ENCODE measurements around the gene MAPK8.

The MAPK8 gene

DNA sequence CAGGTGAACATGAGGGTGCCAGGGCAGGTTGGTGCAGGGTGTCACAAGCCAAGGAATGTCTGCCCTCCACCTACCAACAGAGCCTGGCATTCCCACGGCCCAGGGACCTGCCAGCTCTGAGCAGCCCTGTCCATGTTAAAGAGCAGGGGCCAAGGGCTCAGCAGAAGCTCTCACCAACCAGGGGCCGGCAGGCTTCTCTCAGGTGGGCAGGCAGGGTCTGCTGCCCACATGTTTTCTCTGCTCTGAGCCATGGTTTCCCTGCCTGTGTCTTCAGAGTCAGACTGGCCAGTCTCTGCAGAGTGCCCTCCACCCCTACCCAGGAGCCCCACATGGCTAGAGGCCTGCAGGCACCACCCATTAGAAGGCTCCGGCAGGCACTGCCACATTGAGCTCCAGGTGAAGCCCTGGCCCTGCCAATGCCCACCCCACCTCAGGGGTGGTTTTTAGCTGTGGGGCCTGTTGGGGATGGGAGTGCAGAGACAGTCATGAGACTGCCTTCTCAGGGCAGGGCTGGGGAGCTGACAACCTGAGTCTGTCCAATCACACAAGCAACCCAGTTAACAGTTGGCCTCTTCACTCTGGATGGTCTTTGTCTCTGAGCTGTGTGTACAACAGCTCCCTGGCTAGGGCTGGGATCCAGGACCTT is 162.5 kb downstream of the MAPK8 start:
- peak overlapping the region in 1 of 21 experiments; percentile 14 for H3K27ac ChIP-seq
- no peak overlapping the region for H3K4me3 ChIP-seq

DNA sequence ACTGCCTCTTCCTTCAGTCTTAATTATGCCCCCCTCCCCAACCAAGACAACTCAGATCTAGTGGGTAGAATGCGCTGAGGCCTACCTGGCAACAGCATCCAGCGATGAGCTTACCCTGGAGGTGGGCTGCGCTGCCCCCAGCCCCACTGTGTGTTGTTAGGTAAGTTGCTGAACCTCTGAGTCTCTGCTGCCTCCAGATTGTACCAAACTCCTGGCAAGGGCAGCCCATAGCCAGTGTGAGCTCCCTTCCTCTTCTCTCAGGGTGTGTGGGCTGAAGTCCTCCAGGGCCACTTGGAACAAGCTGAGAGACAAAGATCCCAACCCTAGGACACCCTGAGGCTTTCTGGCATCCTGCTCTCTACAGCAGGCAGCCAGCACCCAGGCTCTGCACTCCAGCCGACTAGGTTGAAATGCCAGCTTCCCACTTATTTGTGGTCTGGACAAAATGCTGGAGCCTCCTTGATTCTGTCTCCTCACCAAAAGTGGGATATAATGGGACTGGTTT is 163.1 kb downstream of the MAPK8 start:
- no peak overlapping the region for H3K4me3 ChIP-seq
- peak overlapping the region in 1 of 21 experiments; percentile 14 for H3K27ac ChIP-seq

DNA sequence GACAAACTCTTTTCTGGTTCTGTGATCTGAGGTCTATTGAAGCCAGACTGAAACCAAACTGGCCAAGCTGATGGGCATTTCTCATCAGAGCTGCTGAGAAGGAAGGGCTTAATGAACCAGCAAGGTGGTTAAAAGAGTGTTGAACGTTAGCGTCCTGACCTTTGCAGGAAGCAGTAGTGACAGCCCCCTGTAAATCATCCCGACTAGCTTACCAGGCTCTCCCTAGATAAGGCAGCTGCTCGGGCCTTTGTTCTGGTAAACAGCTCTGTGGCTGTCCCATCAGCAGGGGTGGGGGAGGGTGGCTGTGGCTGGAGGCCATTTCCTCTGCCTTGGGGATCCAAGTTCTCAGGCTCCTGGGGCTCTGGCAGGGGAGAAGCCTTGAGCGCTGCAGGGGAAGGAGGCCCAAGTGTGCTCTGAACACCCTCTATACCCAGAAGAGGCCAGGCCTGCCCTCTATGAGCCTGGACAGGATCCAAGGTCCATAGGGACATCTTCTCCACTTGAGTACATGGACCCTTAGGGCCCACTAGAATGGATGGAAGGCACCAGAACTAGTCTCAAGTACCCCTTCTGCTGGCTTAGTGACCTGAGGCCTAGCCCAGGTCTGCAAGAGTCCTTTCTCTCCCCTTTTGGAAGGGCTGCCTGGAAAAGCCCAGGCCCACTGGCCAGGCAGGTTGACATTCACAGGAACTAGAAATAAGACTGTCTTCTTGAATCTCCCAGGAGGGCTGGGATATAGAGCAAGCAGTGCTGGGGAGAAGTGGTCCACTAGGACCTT is 163.8 kb downstream of the MAPK8 start:
- H3K27ac ChIP-seq: no peak overlapping the region

DNA sequence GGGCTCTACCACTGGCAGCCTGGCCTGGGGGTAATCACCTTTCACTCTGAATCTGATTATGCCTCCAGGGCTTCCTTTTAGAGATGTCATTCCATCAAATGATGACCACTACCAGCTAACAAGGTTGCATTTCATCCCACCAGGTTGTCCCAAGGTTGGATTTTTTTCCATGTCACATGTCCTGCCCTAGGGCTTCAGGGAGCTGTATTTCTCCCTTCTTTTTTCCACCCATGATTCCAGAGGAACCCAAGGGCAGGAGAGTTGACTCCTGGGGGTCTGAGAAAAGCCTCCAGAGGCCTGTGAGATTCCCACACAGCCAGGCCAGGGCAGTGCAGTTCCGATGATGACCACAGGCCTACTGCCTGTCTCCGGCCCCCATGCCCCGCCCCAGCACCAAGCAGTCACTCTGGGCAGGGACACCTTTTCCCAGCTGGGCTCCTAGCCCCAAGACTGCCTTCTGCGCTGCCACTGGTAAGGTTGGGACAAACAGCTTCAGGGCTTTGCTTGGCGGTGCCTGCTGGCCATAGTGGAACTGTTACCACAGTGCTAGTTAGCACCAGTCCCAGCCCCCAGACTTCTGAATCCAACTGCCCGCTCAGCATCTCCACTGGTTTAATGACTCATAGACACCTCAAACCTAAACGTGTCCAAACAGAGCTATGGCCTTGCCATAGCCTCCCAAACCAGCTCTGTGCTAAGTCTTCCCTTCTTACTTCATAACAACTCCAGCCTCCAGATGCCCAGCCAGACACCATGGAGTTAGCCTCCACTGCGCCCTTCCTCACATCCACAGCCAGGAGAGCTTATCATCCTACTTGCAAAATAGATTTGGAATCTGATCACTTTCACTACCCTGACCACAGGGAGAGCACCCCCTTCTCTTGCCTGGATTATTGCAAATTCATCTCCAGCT is 164.7 kb downstream of the MAPK8 start:
- Histone ChIP-seq H3K27ac (no peak overlapping the region), H3K4me3 (no peak overlapping the region)

More for the DNA sequence above, 163.8 kb downstream of the MAPK8 start:
- H3K4me3 ChIP-seq: no peak overlapping the region

DNA sequence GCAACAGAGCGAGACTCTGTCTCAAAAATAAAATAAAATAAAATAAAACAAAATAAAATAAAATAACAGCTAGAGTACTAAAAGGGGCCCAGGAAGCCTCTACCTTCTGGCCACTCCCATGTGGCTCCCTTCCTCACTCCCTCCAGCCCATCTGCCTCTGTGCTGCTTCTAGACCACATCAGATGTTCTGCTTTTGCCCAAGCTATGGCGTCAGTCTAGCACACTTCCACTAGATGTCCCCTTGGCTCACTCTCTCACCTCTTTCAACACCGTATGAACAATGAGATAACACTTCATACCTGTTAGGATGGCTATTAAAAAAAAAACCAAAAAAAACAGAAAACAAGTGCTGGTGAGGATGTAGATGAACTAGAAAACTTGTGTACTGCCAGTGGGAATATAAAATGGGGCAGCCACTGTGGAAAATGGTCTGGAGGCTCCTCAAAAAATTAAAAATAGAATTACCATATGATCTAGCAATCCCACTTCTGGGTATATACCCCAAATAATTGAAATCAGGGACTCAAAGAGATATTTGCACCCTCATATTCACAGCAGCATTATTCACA is 166.1 kb downstream of the MAPK8 start:
- no peak overlapping the region for H3K27ac ChIP-seq
- H3K4me3 ChIP-seq: no peak overlapping the region

DNA sequence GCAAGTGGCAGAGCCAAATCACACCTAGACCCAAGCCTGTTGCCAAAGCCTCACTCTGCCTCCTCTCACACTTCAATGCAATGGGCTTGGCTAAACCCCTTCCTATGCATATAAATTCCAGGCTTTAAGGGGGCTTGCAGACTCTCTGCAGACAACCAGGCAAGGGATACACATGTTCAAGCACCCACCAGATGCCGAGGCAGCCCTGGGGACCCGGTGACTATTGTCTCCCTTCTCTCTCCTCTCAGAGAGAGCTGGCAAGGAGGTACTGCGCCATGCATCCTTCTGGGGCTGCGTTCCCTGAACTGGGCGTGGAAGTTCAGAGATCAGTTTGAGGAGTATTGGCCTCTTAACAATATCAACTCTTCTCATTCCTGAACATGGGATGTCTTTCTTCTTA is 167.2 kb downstream of the MAPK8 start:
- Histone ChIP-seq H3K27ac (no peak overlapping the region), H3K4me3 (no peak overlapping the region)

DNA sequence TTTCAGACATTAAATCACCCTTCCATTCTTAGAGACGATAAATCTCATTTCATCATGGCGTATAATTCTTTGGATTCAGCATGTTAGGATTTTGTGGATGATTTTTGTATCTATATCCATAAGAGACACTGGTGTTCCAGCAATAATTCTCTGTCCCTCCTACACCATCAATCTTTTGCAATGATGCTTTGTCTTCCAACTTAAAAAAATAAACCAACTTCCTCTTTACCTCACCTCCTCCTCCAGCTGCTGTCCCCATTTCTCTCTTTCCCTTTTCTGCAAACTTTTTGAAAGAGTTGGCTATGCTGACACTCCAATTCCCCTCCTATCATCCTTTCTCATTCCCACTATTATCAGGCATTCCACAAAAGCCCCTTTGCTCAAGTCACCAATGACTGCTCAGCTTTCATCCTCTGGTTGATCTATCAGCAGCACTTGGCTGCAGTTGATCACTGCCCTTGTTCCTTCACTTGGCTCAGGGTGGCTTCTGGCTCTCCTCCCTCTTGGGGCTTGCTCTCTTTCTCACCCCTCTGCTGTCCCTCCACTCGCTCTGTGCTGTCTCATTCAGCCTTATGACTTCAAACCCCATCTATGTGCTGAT is 168.4 kb downstream of the MAPK8 start:
- H3K27ac ChIP-seq: no peak overlapping the region

DNA sequence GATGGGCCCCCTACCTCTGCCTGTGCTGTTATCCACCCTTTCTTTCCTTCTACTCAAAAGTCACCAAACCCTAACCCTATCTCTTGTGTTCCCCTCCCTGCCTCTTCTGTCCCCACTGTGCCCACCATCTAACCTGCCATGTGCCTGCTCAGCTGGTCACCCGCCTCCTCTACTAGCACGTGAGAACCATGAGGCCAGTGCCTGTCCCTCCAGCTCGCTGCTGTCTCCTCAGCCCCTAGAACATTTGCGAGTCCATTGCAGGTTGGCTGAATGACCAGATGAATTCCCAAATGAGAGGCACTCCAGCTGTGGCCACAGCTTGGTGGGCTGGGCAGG is 169.4 kb downstream of the MAPK8 start:
- Histone ChIP-seq H3K27ac (no peak overlapping the region), H3K4me3 (no peak overlapping the region)

More for the DNA sequence above, 168.4 kb downstream of the MAPK8 start:
- no peak overlapping the region for H3K4me3 ChIP-seq

DNA sequence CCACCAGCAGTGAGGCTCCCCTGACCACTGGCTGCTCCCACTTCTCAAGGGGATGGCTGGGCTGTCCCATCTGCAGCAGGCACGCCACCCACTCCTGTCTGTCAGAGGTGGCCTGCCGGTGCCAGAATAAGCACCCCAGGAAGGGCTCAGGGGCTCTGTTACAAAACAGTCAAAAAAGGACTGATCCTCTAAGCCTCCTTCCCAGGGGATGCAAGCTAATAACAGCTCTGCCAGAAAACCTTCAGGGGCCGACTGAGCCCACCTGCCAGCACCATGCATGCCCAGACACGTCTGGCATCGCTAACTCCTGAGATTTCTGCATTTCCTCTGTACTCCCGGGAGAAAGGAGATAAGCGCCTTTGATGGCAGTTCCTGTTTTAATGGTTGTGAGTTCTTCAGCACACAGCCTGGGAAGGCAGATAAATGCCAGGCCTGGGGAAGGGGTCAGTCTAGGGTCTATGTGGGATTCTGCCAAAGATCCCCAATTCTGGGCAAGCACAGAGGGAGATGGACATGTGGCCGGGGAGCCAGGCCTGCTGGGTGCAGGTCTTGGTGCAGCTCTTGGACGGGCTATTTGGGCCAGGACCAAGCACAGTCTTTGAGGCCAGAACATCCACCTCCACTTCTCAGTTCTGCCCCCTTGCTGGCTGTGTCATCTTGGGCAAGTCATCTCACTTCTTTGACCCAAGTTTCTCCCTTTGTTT is 170.0 kb downstream of the MAPK8 start:
- no peak overlapping the region for H3K27ac ChIP-seq
- no peak overlapping the region for H3K4me3 ChIP-seq

DNA sequence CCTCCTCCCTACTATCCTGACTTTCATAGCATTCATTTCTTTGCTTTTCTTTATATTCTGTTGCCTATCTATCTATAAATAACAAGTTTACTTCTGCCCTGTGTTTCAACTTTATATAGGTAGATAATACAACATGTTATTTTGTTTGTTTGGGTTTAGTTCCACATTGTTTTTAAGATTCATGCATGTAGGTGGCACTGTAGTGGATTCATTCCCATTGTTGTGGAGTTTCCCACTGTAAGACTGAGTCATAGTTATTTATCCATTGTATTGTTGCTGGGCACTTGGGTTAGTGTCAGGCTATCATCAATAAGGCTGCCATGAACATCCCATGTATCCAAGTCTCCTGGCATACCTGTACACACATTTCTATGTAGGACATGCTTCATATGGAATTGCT is 170.7 kb downstream of the MAPK8 start:
- Histone ChIP-seq H3K27ac (no peak overlapping the region), H3K4me3 (no peak overlapping the region)

DNA sequence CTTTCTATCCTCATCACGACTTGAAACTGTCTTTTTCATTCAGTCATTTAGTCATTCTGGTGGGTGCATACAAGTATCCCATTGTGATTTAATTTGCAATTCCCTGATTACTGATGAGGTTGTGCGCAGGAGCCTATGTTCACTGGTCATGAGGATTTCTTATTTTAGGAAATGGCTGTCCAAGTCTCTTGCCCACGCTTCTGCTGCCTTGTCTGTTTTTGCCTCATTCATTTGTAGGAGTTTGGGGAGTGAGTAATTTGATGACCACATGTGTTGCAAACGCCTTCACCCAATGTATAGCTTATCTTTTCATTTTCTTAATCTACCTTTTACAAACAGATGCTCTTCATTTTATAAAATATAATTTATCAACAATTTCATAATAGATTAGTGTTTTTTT is 171.1 kb downstream of the MAPK8 start:
- no peak overlapping the region for H3K27ac ChIP-seq

DNA sequence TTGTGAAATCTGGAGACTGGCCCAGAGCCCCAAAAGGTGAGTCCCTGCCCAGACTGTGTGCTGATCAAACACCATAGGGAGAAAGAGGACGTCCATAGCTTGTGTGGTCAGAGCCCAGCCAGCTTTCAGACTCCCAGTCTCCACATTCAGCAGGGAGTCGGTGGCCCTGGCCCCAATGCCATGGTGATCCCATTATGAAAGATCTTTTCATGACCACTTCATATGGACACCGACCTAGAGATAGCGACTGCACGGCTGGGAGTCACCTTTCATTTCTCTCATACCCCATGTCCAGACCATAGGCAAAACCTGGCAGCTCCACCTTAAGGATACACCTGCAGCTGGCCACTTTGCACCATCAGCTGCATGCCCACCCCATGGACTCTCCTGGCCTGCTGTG is 172.0 kb downstream of the MAPK8 start:
- Histone ChIP-seq H3K4me3 (no peak overlapping the region), H3K27ac (no peak overlapping the region)

More for the DNA sequence above, 171.1 kb downstream of the MAPK8 start:
- H3K4me3 ChIP-seq: no peak overlapping the region

DNA sequence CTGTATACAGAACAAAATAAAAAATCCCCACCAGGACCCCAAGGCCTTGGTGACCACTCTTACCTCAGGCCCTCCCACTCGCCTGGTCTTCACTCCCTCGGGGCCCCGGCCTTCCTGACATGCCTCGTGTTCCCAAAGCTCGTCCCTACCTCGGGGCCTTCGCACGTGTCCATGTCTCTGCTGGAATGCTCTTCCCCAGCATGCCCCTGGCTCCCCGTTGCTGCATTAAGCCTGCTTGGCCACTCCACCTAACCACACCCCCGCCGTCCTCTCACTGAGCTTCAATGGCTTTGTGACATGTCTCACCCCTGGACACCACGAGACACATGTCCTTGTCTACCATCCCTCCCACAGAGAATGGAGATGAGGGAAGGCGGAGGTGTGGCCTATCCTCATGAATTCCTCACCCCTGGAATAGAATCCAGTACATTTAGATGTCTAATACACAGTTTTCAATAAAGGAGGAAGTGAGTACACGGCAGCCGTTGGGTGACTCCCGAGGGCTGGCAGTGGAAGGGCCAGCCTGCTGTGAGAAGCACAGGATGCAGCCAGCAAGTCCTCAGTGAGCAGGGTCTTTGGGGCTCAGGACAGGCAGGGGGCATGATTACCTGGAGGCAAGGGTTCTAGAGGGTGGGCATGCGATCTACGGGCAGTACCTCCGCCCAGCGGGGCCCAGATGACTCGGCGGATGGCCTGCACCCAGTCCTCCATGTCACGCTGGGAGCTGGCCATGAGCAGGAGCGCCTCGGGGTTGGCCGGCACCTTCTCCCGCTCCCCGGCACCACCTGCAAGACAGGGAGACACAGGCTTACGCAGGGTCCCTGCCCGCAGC is 172.7 kb downstream of the MAPK8 start:
- Histone ChIP-seq H3K27ac (no peak overlapping the region), H3K4me3 (no peak overlapping the region)

DNA sequence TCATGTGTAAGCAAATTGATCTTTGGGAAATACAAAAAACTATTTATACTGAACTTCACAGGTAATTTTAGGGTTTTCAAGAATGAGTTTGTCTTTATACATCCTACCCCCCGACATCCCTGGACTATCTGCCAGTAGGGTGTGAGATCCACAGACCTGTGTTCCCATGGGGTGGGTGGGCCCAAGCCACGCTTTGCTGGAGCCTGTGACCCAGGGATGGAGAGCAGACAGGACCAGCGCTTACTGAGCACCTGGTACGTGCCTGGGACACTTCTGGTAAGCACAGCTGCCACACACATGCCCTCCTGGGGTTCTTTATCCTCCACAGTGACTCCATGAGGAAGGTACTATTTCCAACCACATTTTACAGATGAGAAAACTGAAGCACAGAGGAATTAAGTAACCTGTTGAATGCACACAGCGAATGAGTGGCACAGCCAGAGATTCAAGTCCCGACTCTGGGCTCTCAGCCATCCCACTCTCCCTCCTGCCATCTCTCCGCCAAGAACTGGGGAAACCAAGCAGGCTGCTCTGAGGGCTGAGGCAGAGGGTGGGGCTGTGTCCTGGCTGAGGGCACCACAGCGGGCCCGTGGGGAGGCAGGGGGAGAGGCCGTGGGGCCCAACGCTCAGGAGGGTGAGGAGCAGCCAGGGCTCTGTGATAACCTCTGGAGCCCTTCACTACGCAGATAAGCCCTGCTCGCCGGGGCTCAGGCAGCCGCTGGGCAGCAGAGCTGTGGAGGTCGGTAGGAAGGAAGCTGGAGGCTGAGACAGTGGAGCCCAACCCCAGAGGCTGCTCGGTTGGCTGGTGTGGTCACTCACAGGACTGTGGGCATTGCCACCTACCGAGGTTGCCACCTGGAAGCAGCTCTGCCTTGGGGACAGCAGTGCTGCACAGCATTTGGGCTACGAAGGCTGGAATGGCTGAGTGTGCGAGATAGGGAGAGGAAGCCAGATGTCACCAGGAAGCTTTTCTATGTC is 174.2 kb downstream of the MAPK8 start:
- Histone ChIP-seq H3K27ac (no peak overlapping the region), H3K4me3 (no peak overlapping the region)

DNA sequence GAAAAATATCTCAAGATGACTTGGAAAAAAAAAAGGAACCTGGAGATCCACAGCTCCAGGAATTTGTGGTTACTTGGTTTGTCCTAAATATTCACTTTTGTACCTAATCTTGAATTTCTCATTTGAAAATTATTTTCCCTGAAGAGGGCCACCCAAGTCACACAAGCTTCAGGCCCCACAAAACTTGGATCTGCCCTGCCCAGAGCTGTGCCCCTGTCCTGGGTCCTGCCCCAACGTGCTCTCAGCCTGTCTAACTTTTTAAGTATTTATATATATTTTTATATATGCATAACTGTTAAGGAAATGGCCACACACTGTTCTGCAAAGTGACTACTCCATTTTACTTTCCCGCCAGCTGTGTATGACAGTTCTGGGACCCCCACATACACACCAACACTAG is 174.9 kb downstream of the MAPK8 start:
- no peak overlapping the region for H3K4me3 ChIP-seq
- H3K27ac ChIP-seq: no peak overlapping the region

DNA sequence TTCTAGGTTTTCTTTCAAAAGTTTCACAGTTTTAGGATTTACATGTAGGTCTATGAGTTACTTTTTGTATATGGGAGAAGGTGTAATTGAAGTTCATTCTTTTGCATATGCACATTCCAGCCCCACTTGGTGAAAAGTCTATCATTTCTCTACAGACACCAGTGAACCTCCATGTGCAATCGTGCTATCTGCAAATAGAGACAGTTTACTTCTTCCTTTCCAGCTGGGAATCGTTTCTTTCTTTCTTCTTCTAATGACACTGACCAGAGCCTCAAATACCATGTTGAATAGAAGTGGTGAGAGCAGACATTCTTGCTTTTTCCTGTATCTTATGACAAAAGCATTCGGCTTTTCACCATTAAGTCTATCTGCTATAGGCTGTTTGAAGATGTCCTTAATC is 175.7 kb downstream of the MAPK8 start:
- Histone ChIP-seq H3K4me3 (no peak overlapping the region), H3K27ac (no peak overlapping the region)

DNA sequence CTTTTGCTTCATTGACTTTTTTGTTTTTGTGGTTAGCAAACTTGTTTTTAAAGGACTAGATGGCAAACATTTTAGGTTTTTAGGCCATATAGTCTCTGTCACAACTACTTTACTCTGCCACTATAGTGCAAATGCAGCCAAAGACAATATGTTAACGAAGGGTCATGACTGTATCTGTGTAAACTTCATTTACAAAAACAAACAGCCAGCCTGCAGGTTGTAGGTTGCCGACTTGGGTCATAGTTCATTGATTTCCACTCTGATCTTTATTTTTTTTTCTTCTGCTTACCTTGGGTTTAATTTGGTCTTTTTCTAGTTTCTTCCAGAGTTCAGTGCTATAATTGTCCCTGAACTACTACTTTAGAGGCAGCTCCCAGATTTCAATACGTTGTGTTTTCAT is 178.4 kb downstream of the MAPK8 start:
- Histone ChIP-seq H3K4me3 (no peak overlapping the region), H3K27ac (no peak overlapping the region)
